Measurements from ENCODE around the gene ART3. TPM values are rescaled to one million over a fixed set of nuclear protein-coding genes. Genes with fewer than 3 reads are reported as not detected.

ART3 gene
- total RNA-seq, 1 donor from 2014 or later = not detected

DNA sequence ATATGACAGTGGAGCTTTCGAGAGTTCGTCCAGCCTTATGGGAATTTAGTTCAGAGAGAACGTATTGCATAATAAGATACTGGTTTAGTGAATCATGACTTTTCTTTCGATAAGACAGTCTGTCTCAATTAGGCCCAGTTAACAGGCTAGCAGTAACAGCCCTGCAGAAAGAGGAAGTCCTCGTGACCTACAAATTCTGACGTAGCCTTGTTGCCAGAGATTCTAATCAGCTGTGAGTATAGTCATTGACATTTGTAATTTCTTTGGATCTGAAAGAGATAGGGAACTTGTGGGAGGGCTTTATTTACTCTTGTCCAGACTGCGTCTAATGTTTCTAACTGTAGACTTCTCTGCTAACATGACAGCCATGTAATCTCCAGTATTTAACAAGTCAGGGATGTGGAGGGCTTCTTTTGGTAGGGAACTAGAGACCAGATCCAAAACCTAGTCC lies 15.8 kb downstream of the ART3 start:
- Histone ChIP-seq H3K36me3 (no peaks in the 10 kb centered on the region), H3K9me3 (no peaks in the 10 kb centered on the region), H3K27me3 (no peaks in the 10 kb centered on the region), H3K4me3 (no peak overlapping the region), H3K4me1 (peaks cover 9% of the 10 kb centered on the region), H3K27ac (peak overlapping the region; percentile 61)
- DNase-seq (no peak), ATAC-seq (peak; percentile 93)
- TF ChIP-seq, protein P1, sequence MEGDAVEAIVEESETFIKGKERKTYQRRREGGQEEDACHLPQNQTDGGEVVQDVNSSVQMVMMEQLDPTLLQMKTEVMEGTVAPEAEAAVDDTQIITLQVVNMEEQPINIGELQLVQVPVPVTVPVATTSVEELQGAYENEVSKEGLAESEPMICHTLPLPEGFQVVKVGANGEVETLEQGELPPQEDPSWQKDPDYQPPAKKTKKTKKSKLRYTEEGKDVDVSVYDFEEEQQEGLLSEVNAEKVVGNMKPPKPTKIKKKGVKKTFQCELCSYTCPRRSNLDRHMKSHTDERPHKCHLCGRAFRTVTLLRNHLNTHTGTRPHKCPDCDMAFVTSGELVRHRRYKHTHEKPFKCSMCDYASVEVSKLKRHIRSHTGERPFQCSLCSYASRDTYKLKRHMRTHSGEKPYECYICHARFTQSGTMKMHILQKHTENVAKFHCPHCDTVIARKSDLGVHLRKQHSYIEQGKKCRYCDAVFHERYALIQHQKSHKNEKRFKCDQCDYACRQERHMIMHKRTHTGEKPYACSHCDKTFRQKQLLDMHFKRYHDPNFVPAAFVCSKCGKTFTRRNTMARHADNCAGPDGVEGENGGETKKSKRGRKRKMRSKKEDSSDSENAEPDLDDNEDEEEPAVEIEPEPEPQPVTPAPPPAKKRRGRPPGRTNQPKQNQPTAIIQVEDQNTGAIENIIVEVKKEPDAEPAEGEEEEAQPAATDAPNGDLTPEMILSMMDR (IDR thresholded peaks at IDR 0.05) = no peak
- intact Hi-C loops (cut with DNase I) = no loop called here

DNA sequence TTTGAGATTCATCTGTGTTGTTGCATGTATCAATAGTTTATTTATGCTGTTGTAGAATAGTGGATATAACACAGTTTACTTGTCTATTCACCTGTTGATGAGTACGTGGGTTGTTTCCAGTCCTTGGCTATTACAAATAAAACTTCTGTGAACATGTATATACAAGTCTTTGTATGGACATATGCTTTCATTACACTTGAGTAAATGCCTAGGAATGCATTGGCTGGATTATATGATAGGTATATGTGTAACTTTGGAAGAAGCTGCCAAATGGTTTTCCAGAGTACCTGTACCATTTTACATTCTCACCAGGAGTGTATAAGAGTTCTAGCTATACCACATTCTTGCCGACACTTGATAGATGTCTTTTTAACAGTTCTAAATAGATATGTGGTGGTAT lies 16.5 kb downstream of the ART3 start:
- intact Hi-C loops (cut with DNase I) = no loop called here
- H3K36me3 ChIP-seq = no peaks in the 10 kb centered on the region
- peaks cover 9% of the 10 kb centered on the region for H3K4me1 ChIP-seq
- no peak overlapping the region for H3K27ac ChIP-seq
- TF ChIP-seq, protein P1 (IDR thresholded peaks at IDR 0.05) = no peak
- no peaks in the 10 kb centered on the region for H3K9me3 ChIP-seq
- ATAC-seq = no peak
- DNase-seq = no peak
- H3K27me3 ChIP-seq = no peaks in the 10 kb centered on the region
- no peak overlapping the region for H3K4me3 ChIP-seq

DNA sequence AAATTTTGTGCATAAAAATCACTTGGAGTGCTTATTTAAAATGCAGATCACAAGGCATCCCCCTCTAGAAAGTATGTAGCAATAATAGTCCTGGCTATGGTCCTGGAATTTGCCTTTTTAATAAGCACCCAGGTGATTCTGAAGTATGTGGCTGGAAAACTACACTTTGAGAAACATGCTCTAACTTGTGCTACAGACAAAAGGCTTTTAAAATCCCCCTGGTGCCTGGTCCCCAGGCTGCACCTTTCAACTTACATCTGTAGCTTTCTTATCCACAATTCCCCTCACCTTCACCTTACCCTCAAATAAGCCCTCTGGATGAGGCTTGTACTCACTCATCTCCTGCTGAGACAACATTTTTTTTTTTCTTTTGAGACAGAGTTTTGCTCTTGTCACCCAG lies 21.1 kb downstream of the ART3 start:
- ATAC-seq (no peak), DNase-seq (no peak)
- TF ChIP-seq, protein P1 (IDR thresholded peaks at IDR 0.05) = no peak
- intact Hi-C loops (cut with DNase I) = no loop called here
- H3K4me3 ChIP-seq = no peak overlapping the region
- no peaks in the 10 kb centered on the region for H3K36me3 ChIP-seq
- H3K4me1 ChIP-seq = peaks cover 1% of the 10 kb centered on the region
- H3K27me3 ChIP-seq = no peaks in the 10 kb centered on the region
- no peaks in the 10 kb centered on the region for H3K9me3 ChIP-seq
- H3K27ac ChIP-seq = no peak overlapping the region

DNA sequence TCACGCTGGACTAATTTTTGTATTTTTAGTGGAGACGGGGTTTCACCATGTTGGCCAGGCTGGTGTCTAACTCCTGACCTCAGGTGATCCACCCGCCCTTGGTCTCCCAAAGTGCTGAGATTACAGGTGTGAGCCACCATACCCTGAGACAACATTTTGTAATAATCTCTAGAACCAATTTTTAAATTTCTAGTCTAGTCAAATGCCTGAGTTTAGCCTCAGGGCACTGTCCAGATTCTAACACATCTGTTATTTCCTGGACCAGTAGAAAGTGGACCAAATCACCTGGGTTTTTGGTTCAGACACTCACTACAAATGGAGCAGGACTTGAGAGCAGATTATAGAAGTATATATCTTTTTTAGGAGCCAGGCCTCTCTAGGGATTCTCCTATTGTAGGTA lies 21.6 kb downstream of the ART3 start:
- Histone ChIP-seq H3K4me3 (no peak overlapping the region), H3K36me3 (no peaks in the 10 kb centered on the region), H3K9me3 (no peaks in the 10 kb centered on the region), H3K27me3 (no peaks in the 10 kb centered on the region), H3K27ac (no peak overlapping the region), H3K4me1 (no peaks in the 10 kb centered on the region)
- intact Hi-C loops (cut with DNase I) = no loop called here
- DNase-seq (no peak), ATAC-seq (no peak)
- TF ChIP-seq, protein P1 (IDR thresholded peaks at IDR 0.05) = no peak

DNA sequence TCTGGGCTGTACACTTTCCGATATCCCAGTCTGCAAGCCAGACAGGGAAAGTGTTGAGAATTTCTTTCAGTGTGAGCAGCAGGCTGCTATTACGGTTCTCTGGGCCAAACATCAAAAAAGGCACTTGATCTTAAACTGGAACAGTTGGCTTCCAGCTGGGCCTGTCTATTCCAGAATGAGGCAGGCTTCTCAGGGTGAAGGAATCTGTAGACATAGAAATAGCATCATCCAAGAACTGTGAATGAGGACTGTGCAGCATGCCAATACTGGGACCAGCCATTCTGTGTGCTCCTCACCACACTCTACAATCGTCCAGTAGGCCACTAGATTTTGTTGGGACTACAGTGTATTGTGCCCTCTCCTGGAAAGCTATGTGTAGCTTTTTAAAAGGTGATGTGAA lies 31.1 kb downstream of the ART3 start:
- Histone ChIP-seq H3K36me3 (no peaks in the 10 kb centered on the region), H3K4me1 (no peaks in the 10 kb centered on the region), H3K4me3 (no peak overlapping the region), H3K27ac (no peak overlapping the region), H3K27me3 (no peaks in the 10 kb centered on the region), H3K9me3 (no peaks in the 10 kb centered on the region)
- intact Hi-C loops (cut with DNase I) = no loop called here
- TF ChIP-seq, protein P1 (IDR thresholded peaks at IDR 0.05) = no peak
- ATAC-seq (no peak), DNase-seq (no peak)

DNA sequence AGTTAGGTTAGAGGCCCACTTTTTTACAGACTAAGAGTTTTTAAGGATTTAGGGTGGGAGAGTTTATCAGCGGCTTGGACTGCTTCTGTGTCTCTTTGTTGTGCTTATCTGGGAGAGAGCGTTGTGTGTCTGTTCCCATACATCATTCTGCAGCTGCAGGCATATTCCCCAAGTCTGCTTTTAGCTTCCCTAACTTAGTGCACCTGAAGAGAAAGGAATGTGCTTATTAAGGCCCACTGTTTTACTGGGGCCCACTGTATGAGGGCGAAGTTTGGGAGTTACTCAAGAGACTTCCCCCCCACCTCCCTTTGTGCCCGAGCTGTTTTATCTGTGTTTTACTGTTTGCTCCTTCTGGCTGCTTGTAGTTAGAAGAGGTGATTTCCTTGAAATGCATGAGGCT lies 31.9 kb downstream of the ART3 start:
- intact Hi-C loops (cut with DNase I) = no loop called here
- no peak overlapping the region for H3K4me3 ChIP-seq
- TF ChIP-seq, protein P1 (IDR thresholded peaks at IDR 0.05) = no peak
- ATAC-seq = no peak
- no peak for DNase-seq
- no peaks in the 10 kb centered on the region for H3K4me1 ChIP-seq
- H3K27ac ChIP-seq = no peak overlapping the region
- no peaks in the 10 kb centered on the region for H3K36me3 ChIP-seq
- no peaks in the 10 kb centered on the region for H3K27me3 ChIP-seq
- no peaks in the 10 kb centered on the region for H3K9me3 ChIP-seq
